ENCODE results near the gene ZNF195.
"Not testable (repeated sequence)": the region's sequence is repeated elsewhere in the genome, so short reads cannot be mapped to it uniquely, and the experiment has no call there.

- not testable (repeated sequence) for TF ChIP-seq POU5F1 (IDR thresholded peaks at IDR 0.05; ENCODE audit: low read depth, low read length); POLR2A (IDR thresholded peaks at IDR 0.05; ENCODE audit: control extremely low read depth in 1 of 2, low read depth in 2 of 2, low read length in 2 of 2)
- TF ChIP-seq, protein P1, sequence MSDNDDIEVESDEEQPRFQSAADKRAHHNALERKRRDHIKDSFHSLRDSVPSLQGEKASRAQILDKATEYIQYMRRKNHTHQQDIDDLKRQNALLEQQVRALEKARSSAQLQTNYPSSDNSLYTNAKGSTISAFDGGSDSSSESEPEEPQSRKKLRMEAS (IDR thresholded peaks at IDR 0.05) = not testable (repeated sequence)
- TF ChIP-seq, protein P2, sequence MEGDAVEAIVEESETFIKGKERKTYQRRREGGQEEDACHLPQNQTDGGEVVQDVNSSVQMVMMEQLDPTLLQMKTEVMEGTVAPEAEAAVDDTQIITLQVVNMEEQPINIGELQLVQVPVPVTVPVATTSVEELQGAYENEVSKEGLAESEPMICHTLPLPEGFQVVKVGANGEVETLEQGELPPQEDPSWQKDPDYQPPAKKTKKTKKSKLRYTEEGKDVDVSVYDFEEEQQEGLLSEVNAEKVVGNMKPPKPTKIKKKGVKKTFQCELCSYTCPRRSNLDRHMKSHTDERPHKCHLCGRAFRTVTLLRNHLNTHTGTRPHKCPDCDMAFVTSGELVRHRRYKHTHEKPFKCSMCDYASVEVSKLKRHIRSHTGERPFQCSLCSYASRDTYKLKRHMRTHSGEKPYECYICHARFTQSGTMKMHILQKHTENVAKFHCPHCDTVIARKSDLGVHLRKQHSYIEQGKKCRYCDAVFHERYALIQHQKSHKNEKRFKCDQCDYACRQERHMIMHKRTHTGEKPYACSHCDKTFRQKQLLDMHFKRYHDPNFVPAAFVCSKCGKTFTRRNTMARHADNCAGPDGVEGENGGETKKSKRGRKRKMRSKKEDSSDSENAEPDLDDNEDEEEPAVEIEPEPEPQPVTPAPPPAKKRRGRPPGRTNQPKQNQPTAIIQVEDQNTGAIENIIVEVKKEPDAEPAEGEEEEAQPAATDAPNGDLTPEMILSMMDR (IDR thresholded peaks at IDR 0.05; ENCODE audit: control extremely low read depth in 1 of 3, insufficient read depth in 1 of 3, low read depth in 1 of 3, low read length in 3 of 3) = not testable (repeated sequence)
These were observed 28.0 kb upstream of the ZNF195 start for GRCh38 chr11:3406937-3407336.

Measured in H1 (cell line).